AG04449 (cell line): ENCODE data around the gene ATP2B3.

Experiments
- CTCF ChIA-PET: fragments of 350-600 bp; formaldehyde crosslinking; extraction: SDS; loops from one replicate; lab custom pipeline; 2021; ENCODE audit warnings: antibody characterized with exemption; lab: Yijun Ruan, JAX
- POLR2A ChIA-PET: fragments of 400-600, 350-600 bp; formaldehyde crosslinking; extraction: SDS; loops from one replicate; lab custom pipeline; 2020; ENCODE audit warnings: antibody characterized with exemption, inconsistent platforms; lab: Yijun Ruan, JAX
- DNase-seq: peaks from one replicate; pipeline ENCODE4 v3.0.0-alpha.2; 2010; ENCODE audit warnings: low read depth, low spot score
- H3K4me3 ChIP-seq: 2 replicates; pipeline ENCODE4 v1.5.1; 2011; ENCODE audit warnings: low read depth, mild to moderate bottlenecking, control low read depth, low read length
- TF ChIP-seq, protein P1 (sequence below): IDR thresholded peaks from one replicate; pipeline ENCODE4 v1.5.1; 2011; ENCODE audit warnings: mild to moderate bottlenecking, moderate library complexity, low read length, control low read depth, inconsistent platforms; ENCODE audit not compliant: insufficient read depth; ENCODE audit errors: missing control alignments

ATP2B3 gene

DNA sequence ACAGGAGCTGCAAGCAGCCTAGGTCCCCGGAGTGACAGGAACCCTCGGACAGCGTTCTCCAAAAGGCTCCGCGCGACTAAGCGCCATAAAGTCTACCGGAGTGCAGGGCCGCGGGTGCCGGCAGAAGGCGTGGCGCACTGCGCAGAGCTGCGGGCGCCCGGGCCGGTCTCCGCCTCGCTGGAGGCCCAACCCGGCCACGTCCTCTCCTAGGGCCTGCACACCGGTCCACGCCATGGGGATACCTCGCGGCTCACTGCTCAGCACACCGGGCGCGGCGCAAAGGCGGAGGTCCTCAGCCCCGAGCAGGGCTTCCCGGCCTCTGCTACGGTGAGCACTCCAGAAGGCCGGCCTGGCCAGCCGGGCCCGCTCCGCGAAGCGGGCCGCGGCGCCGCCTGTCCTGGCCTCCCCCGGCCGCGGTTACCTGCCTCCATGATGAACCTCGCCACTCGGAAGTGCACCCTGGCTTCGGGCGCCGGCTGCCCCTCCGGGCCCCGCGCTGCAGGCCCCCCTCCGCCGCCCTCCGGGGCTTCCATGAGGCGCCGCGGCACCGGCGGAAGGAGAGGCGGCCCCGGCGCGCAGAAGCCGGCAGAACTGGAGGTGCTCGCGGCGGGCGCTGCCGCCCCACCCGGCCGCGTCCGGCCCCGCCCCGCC is 81.2 kb downstream of the ATP2B3 start, which contains the start of gene CCNQ:
TSS of gene CCNQ (minus strand) at position 599 of the 651 bp plus-strand sequence. CDS start at position 533, 66 bp downstream.
- H3K4me3 ChIP-seq, result peak within 1 kb of the TSS; percentile 69
- CTCF ChIA-PET, result interaction anchor here (1.4 to 3.4 kb wide), 3 partner anchors 11 to 70 kb away, joined by 3 to 37 read pairs (median 8); no protein-coding TSS in a partner anchor
- POLR2A ChIA-PET, result no interaction called here
- no peak for DNase-seq
- TF ChIP-seq, protein P1, sequence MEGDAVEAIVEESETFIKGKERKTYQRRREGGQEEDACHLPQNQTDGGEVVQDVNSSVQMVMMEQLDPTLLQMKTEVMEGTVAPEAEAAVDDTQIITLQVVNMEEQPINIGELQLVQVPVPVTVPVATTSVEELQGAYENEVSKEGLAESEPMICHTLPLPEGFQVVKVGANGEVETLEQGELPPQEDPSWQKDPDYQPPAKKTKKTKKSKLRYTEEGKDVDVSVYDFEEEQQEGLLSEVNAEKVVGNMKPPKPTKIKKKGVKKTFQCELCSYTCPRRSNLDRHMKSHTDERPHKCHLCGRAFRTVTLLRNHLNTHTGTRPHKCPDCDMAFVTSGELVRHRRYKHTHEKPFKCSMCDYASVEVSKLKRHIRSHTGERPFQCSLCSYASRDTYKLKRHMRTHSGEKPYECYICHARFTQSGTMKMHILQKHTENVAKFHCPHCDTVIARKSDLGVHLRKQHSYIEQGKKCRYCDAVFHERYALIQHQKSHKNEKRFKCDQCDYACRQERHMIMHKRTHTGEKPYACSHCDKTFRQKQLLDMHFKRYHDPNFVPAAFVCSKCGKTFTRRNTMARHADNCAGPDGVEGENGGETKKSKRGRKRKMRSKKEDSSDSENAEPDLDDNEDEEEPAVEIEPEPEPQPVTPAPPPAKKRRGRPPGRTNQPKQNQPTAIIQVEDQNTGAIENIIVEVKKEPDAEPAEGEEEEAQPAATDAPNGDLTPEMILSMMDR, result no peak

DNA sequence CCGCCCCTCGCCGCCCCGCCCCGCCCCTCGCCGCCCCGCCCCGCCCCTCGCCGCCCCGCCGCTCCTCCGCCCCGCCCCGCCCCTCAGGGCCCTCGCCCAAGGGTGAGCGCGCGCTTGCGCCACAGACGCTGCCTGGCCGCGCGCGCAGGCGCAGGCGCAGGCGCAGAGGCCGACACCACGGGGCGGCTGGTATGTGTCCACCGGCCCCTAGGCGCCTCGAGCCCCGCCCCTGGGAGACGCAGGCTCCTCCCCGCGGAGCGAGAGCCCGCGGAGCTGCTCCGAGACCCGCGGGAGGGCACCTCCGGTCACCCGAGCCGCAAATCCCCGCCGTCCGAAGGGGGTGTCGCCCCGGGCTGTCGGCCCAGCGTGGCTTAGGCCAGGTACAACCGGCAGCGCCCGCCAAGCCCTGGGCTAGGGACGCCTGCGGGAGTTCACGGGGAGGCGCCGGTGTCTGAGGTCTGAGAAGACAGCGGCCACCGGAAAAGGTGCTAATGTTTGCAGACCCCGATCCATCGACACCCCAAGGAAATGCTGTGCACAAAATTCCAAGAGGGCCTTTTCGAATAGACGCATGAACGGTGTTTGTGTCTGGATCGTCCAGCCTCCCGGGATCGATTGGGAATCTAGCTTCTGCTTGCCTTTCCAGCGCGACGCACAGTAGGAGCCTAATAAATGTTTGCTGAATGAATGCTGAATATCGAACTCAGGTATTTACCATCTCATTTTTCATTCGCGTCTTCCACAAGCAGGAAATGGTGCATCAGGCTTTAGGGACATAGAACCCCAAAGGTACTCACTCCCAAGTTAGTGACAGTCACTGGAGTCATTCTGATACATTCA is 82.0 kb downstream of the ATP2B3 start:
- CTCF ChIA-PET, result interaction anchor here (1.4 to 3.4 kb wide), 3 partner anchors 11 to 70 kb away, joined by 3 to 37 read pairs (median 8); no protein-coding TSS in a partner anchor
- TF ChIP-seq, protein P1, result no peak
- POLR2A ChIA-PET, result interaction anchor here (0.6 kb wide), 1 partner anchor 109 kb away, joined by 3 read pairs; no protein-coding TSS in a partner anchor

DNA sequence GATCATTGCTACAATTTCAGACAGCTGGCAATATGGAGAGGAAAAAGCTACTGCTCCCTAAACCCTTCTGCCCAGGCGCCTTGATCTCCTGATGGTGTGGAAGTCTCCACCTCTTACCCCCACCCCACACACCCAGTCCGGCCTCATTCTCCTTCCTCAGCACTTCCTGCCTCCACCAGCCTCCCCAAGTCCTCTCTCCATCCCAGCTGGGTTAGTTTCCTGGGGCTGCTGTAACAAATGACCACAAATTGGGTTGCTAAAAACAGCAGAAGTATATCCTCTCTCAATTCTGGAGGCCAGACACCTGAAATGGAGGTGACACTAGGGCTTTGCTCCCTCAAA is 82.6 kb downstream of the ATP2B3 start:
- TF ChIP-seq, protein P1, result no peak
- POLR2A ChIA-PET, result no interaction called here
- H3K4me3 ChIP-seq, result peak overlapping the region; percentile 66

More for the DNA sequence above, 82.0 kb downstream of the ATP2B3 start:
- DNase-seq, result peak; percentile 9
- peak overlapping the region; percentile 66 for H3K4me3 ChIP-seq

DNA sequence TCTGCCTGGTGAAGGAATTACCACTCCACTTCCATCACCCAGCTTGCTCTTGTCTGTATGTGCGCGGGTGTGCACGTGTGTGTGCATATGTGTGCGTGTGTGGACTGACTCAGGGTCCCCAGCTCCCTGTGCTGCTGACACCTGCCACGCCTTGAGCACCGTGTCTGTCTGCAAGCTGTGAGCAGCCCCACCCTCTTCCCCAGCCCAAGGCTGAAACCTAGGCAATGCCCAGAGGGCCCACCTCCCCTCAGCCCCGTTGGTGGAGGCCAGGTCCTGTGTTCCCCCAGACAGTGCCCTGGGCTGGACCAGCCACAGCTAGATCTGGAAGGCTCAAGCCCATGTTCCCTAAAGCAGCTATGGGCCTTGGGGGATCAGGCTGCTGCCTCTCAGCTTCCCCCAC is 83.5 kb downstream of the ATP2B3 start:
- TF ChIP-seq, protein P1, result no peak
- POLR2A ChIA-PET, result no interaction called here
- no peak for DNase-seq
- CTCF ChIA-PET, result interaction anchor here (1.6 to 3.4 kb wide), 2 partner anchors 9 to 66 kb away, joined by 8 to 37 read pairs; no protein-coding TSS in a partner anchor
- H3K4me3 ChIP-seq, result no peak overlapping the region

More for the DNA sequence above, 82.6 kb downstream of the ATP2B3 start:
- CTCF ChIA-PET, result interaction anchor here (1.6 to 3.4 kb wide), 2 partner anchors 10 to 67 kb away, joined by 8 to 37 read pairs; no protein-coding TSS in a partner anchor
- DNase-seq, result no peak

DNA sequence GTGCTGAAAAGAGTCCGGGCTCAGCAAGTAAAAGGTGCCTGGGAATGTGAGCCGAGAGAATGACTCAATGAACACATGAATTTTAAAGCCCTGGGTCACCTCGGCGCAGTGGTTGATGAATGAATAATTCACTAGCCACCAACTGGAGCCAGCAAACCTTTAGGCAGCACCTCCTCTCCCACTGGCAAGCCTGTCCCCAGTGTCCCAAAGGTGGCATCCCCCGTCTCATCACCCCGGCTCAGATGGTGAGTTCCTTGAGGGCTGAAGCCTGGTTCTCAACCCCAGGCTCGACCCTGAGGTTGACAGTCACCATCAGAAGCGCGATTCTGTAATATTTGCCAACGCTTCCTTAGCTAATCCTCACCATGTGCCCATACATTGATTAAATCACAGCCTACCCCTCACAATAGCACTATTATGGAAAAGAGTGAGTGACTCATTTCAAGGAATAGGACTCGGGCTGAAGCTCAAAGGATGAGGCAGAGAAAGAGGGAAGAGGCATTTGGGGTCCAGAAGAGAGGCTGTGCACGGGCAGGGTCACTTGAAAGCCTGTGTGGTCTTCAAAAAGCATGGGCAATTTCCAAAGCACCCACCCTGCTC is 84.2 kb downstream of the ATP2B3 start:
- ChIA-PET POLR2A (no interaction called here), CTCF (interaction anchor here (0.8 to 3.4 kb wide), 2 partner anchors 8 to 66 kb away, joined by 5 to 37 read pairs; no protein-coding TSS in a partner anchor)
- TF ChIP-seq, protein P1, result no peak
- DNase-seq, result no peak
- H3K4me3 ChIP-seq, result no peak overlapping the region
